Activated CD4-positive, alpha-beta T cell treated with anti-CD3 and anti-CD28 coated beads, Interleukin-2, amount 50 U/mL, for 24 hours (primary cell): Measurements from ENCODE around the gene CCDC61.
A peak's percentile ranks its signal among the peaks of the same experiment; 100 is the strongest.

Source experiments
- DNase-seq, 2 donors: peaks; one replicate each; pipeline ENCODE4 v3.0.0-alpha.2; 2020; ENCODE audit warnings: low read depth in 1 of 2, low spot score in 1 of 2

Gene CCDC61

DNA sequence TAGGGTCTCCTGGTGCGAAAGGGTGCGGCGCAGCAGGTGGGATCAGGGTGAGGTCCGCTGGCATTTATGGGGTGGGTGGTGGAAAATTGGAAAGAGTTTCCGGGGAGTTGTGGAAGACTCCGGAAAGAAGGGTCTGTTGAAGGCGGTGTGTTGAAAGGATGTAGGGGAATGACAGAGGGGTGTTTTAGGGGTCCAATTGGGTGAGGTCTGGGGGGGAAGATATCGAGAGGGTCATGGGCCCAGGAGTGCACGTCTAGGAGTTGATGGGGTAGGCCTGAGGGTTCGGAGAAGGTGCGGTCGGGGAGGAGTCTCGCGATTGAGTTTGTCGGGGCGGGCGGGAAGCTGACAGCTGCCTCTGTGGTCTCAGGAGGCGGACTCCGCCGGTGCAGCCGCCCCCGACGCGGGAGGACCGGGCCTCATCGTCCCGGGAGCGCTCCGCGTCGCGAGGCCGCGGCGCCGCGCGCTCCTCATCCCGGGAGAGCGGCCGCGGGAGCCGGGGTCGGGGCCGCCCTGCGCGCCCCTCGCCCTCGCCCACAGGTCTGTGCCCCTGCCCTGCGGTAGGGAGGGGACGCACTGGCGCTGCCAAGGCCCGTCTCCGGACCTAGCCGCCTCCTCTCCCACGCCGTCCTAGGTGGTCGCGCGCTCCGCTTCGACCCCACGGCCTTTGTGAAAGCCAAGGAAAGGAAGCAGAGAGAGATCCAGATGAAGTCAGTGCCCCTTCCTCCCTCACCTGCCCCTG is 20.6 kb downstream of the CCDC61 start:
- no peak for DNase-seq

- DNase-seq: peak; percentile 71 to 72
These were observed 21.3 kb downstream of the CCDC61 start for GRCh38 chr19:46016426-46017094.

GRCh38 chr19:46017095-46017429 is 21.8 kb downstream of the CCDC61 start:
- no peak for DNase-seq

- no peak for DNase-seq
These were observed 22.8 kb downstream of the CCDC61 start for GRCh38 chr19:46017874-46018675.

DNA sequence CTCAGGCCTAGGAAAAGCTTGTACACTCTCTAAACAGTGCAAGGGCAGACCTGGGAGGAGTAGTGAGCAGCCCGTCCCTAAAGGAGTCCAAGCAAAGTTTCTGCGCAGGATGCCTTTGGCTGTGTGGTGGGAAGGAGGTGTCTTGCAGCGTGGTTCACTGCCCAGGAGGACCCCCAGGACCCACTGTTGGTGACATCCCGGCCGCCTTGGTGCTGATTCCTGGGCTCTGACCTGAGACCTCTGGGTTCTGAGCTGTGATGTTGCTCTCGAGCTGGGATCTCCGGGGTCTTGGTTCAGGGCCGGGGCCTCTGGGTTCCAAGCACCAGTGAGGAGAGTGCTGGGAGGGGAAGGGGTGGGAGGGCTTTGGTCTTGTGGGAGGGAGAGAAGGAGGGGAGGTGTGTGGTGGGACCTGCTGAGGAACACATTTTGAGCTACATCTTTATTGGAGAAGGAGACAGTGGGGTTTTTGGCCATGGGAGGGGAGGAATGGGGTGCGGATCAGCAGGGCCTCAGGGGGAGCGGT is 23.5 kb downstream of the CCDC61 start:
- no peak for DNase-seq

GRCh38 chr19:46019270-46019669 is 24.0 kb downstream of the CCDC61 start:
- no peak for DNase-seq

GRCh38 chr19:46020819-46021125 is 25.5 kb downstream of the CCDC61 start:
- DNase-seq: no peak

GRCh38 chr19:46021531-46022041 is 26.3 kb downstream of the CCDC61 start:
- no peak for DNase-seq

GRCh38 chr19:46022061-46022430 is 26.8 kb downstream of the CCDC61 start:
- DNase-seq: no peak

DNA sequence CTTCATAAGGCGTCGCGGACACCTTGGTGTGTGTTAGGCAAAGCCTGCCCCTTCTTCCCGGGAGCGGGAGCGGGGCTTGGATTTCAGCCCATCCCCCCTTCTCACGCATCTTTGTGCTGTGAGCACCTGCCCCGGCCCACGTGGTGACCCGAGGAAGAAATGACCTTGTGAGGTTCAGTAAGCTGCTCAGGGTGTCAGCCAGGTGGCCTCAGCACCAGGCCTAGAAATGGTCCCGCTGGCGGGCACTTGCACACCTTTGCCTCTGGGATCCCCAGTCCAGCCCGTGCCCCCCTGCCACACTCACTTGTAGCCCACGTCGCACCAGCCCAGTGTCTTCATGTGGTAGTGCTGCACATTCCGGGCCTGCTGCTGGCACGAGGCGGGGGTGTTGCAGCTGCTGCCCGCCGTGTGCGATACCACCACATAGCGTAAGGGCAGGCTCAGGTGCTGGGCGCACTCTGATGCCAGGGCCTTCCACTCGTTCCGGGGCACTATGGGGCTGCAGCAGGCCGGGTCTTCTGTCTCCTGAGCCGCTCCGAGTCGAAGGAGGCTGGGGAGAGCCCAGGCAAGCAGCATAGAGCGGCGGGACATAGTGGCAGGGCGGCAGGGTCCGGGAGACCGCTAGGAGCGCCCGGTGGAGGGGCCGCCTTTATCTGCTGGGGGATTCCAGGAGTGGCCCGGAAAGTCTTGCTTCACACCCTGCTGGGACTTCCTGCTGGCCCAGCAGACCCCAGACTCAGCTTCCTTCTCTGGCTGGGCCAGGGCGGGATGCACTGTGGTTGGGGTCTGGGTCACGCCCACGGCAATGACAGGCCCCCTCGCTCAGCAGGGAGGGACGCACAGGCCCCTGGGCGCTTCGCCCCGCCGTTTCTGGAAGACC is 27.4 kb downstream of the CCDC61 start, which contains the start of gene PGLYRP1:
Gene PGLYRP1, minus strand, starts transcription at position 623 of the 880 bp plus-strand sequence. Its CDS starts 32 bp downstream, at position 591.
- DNase-seq: no peak

DNA sequence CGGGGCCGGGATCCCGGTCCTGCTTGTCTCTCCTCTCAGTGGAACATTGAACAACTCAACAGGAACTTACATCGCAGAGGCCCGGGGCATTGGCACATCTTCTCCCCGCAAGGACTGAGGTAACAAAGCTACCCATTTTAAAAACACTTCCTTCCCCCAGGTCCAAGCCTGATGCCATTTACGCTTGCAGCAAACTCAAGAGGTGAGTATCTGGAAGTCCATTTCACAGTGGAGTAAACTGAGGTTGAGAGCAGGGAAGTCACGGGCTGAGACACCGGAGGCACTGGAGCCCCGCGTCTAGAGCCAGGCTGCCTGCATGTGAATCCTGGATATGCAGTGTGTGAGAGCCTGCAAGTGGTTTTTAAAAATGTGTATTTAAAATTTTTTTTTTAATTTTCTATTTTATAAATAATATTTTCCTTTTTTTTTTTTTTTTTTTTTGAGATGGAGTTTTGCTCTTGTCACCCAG is 28.1 kb downstream of the CCDC61 start:
- DNase-seq: no peak

GRCh38 chr19:46025835-46026234 is 30.6 kb downstream of the CCDC61 start:
- no peak for DNase-seq

DNA sequence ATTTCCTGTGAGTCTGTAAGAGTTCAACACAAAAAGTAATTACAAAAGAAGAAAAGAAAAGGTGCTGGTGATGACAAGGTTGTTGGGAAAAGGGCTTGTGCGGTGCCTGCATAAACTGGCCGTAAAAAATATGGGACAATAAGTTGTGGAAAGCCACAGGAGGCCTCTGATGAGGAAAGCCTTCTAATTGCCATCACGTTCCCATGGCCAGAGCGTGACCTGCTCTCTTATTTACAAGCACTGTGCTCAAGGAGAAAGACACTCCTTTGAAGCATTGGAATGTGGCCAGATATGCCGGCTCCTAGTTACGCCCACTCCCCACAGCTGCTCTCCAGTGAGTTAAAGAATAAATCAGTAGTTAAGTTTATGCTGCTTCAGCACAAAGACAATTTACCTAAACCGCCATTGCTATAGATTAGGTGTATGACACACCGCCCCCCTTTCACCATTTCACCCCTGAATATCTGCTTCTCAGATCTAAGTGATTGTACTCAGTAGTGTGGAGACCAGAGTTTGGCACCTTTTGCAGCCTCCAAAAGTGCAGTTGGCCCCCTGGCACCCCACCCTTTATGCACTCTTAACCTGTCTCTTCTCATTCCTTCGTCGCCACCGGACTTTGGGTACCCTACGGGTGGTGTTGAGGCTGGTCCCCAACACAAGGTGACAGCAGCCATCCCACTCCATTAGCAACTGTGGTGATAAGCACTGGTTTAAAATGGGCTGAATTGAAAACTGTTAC is 35.7 kb downstream of the CCDC61 start:
- no peak for DNase-seq

GRCh38 chr19:46031781-46032596 is 36.7 kb downstream of the CCDC61 start:
- no peak for DNase-seq

- DNase-seq: no peak
These were observed 37.3 kb downstream of the CCDC61 start for GRCh38 chr19:46032597-46033025.

GRCh38 chr19:46033401-46033800 is 38.1 kb downstream of the CCDC61 start:
- DNase-seq: no peak

DNA sequence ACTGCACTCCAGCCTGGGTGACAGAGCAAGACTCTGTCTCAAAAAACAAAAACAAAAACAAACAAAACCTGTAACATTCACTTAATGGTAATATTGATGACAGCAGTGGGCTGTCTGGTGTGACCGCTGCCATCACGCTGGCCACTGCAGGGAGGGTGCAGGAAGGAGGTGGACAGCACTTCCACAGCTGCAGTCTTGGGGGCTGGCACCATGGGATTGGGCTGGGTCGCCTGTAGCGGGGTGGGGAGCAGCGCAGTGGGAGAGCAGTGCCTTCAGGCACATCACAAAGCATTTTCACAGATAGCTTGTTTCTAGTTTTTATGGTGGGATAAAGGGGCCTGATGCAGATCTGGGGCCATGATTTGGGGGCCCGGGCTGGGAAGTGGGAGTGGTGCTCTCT is 40.3 kb downstream of the CCDC61 start:
- no peak for DNase-seq

GRCh38 chr19:46035986-46036743 is 40.9 kb downstream of the CCDC61 start:
- no peak for DNase-seq
